Measurements from ENCODE around the gene LRRC8D. TPM values are rescaled to one million over a fixed set of nuclear protein-coding genes. Genes with fewer than 3 reads are reported as not detected.

LRRC8D gene
- total RNA-seq, 1 experiment from 2014 or later: 22.3 TPM

GRCh38 chr1:89880679-89881078 is 59.8 kb downstream of the LRRC8D start:
- Mint-ChIP-seq H3K4me3 (ENCODE audit: low read depth, unreplicated experiment) (no peak overlapping the region), H3K4me1 (ENCODE audit: low read depth, unreplicated experiment) (peaks cover 12% of the 10 kb centered on the region), H3K27me3 (ENCODE audit: unreplicated experiment) (no peaks in the 10 kb centered on the region), H3K27ac (ENCODE audit: unreplicated experiment) (no peak overlapping the region), H3K36me3 (ENCODE audit: insufficient read depth, unreplicated experiment) (no peaks in the 10 kb centered on the region), H3K9me3 (ENCODE audit: low read depth, unreplicated experiment) (no peaks in the 10 kb centered on the region)
- no peak for DNase-seq
- intact Hi-C loops (cut with micrococcal nuclease; ENCODE audit: unreplicated experiment): no loop called here
- CTCF ChIA-PET: no interaction called here
- TF ChIP-seq CTCF (IDR thresholded peaks at IDR 0.05; ENCODE audit: unreplicated experiment): no peak
- no TSS peak for BruUV-seq (replicated peaks)

GRCh38 chr1:89881415-89882058 is 60.7 kb downstream of the LRRC8D start:
- CTCF ChIA-PET: no interaction called here
- no peaks in the 10 kb centered on the region for H3K36me3 Mint-ChIP-seq (ENCODE audit: insufficient read depth, unreplicated experiment)

GRCh38 chr1:89882348-89883029 is 61.7 kb downstream of the LRRC8D start:
- BruUV-seq (replicated peaks): no TSS peak
- H3K4me1 Mint-ChIP-seq (ENCODE audit: low read depth, unreplicated experiment): peaks cover 20% of the 10 kb centered on the region

More at GRCh38 chr1:89881415-89882058, 60.7 kb downstream of the LRRC8D start:
- intact Hi-C loops (cut with micrococcal nuclease; ENCODE audit: unreplicated experiment): no loop called here
- BruUV-seq (replicated peaks): no TSS peak
- H3K4me1 Mint-ChIP-seq (ENCODE audit: low read depth, unreplicated experiment): peaks cover 20% of the 10 kb centered on the region
- TF ChIP-seq CTCF (IDR thresholded peaks at IDR 0.05; ENCODE audit: unreplicated experiment): no peak
- DNase-seq: no peak
- H3K27ac Mint-ChIP-seq (ENCODE audit: unreplicated experiment): no peak overlapping the region
- no peaks in the 10 kb centered on the region for H3K9me3 Mint-ChIP-seq (ENCODE audit: low read depth, unreplicated experiment)
- no peak overlapping the region for H3K4me3 Mint-ChIP-seq (ENCODE audit: low read depth, unreplicated experiment)
- H3K27me3 Mint-ChIP-seq (ENCODE audit: unreplicated experiment): no peaks in the 10 kb centered on the region

GRCh38 chr1:89883030-89883379 is 62.2 kb downstream of the LRRC8D start:
- intact Hi-C loops (cut with micrococcal nuclease; ENCODE audit: unreplicated experiment): no loop called here
- Mint-ChIP-seq H3K9me3 (ENCODE audit: low read depth, unreplicated experiment) (no peaks in the 10 kb centered on the region), H3K4me3 (ENCODE audit: low read depth, unreplicated experiment) (no peak overlapping the region), H3K27me3 (ENCODE audit: unreplicated experiment) (no peaks in the 10 kb centered on the region), H3K4me1 (ENCODE audit: low read depth, unreplicated experiment) (peaks cover 20% of the 10 kb centered on the region), H3K27ac (ENCODE audit: unreplicated experiment) (no peak overlapping the region), H3K36me3 (ENCODE audit: insufficient read depth, unreplicated experiment) (no peaks in the 10 kb centered on the region)
- DNase-seq: no peak
- CTCF ChIA-PET: no interaction called here
- BruUV-seq (replicated peaks): no TSS peak
- TF ChIP-seq CTCF (IDR thresholded peaks at IDR 0.05; ENCODE audit: unreplicated experiment): no peak

More at GRCh38 chr1:89882348-89883029, 61.7 kb downstream of the LRRC8D start:
- TF ChIP-seq CTCF (IDR thresholded peaks at IDR 0.05; ENCODE audit: unreplicated experiment): no peak
- no peak for DNase-seq
- CTCF ChIA-PET: no interaction called here
- H3K9me3 Mint-ChIP-seq (ENCODE audit: low read depth, unreplicated experiment): no peaks in the 10 kb centered on the region
- H3K27me3 Mint-ChIP-seq (ENCODE audit: unreplicated experiment): no peaks in the 10 kb centered on the region
- H3K4me3 Mint-ChIP-seq (ENCODE audit: low read depth, unreplicated experiment): no peak overlapping the region
- intact Hi-C loops (cut with micrococcal nuclease; ENCODE audit: unreplicated experiment): no loop called here
- no peak overlapping the region for H3K27ac Mint-ChIP-seq (ENCODE audit: unreplicated experiment)
- H3K36me3 Mint-ChIP-seq (ENCODE audit: insufficient read depth, unreplicated experiment): no peaks in the 10 kb centered on the region

Data from Calu3 (cell line).